Epithelial cell of proximal tubule (primary cell): ENCODE results near the gene BRDT. TPM values are rescaled to one million over a fixed set of nuclear protein-coding genes. Genes with fewer than 3 reads are reported as not detected.
"Not testable (repeated sequence)": the region's sequence is repeated elsewhere in the genome, so short reads cannot be mapped to it uniquely, and the experiment has no call there.

Experiments
- DNase-seq: peaks from one replicate; pipeline ENCODE4 v3.0.0-alpha.2; 2011; ENCODE audit warnings: low read depth
- H3K4me3 ChIP-seq: 2 replicates; pipeline ENCODE4 v1.5.1; 2011; ENCODE audit warnings: low read depth, mild to moderate bottlenecking, low read length
- CTCF ChIP-seq: conservative IDR thresholded peaks from 2 replicates; pipeline ENCODE4 v1.5.1; 2012; ENCODE audit warnings: low read depth, mild to moderate bottlenecking, low read length
- total RNA-seq: library from RNA; depleted of rRNA; stranded (reverse); fragments of >200 nt; gene quantifications from 2 replicates; pipeline ENCODE4 v1.2.3, GENCODE V29; 2015

Gene BRDT
- total RNA-seq, 1 donor from 2014 or later = not detected

- no peak for DNase-seq
Observed at GRCh38 chr1:92017656-92018055, 68.5 kb downstream of the BRDT start.

GRCh38 chr1:92026042-92026441, 76.8 kb downstream of the BRDT start:
- DNase-seq, H3K4me3 ChIP-seq: not testable (repeated sequence)

More at GRCh38 chr1:92017656-92018055, 68.5 kb downstream of the BRDT start:
- no peak for TF ChIP-seq CTCF
- no peak overlapping the region for H3K4me3 ChIP-seq

GRCh38 chr1:92026806-92027205, 77.6 kb downstream of the BRDT start:
- no peak for DNase-seq
- H3K4me3 ChIP-seq = no peak overlapping the region
- no peak for TF ChIP-seq CTCF

GRCh38 chr1:92029241-92029922, 80.2 kb downstream of the BRDT start:
- H3K4me3 ChIP-seq = peak overlapping the region; percentile 67
- no peak for TF ChIP-seq CTCF
- no peak for DNase-seq

- H3K4me3 ChIP-seq = peak overlapping the region; percentile 67
- TF ChIP-seq CTCF = no peak
- DNase-seq = peak; percentile 32
Observed at GRCh38 chr1:92030656-92031107, 81.5 kb downstream of the BRDT start.

GRCh38 chr1:92031281-92032110, 82.3 kb downstream of the BRDT start:
- no peak for TF ChIP-seq CTCF
- H3K4me3 ChIP-seq = no peak overlapping the region
- DNase-seq = no peak

- no peak for DNase-seq
- no peak for TF ChIP-seq CTCF
- no peak overlapping the region for H3K4me3 ChIP-seq
Observed at GRCh38 chr1:92037400-92037799, 88.2 kb downstream of the BRDT start.
